Parathyroid adenoma (tissue), 2 donors: Measurements from ENCODE around the gene NR4A1.
A peak's percentile ranks its signal among the peaks of the same experiment; 100 is the strongest.

Experiments
- H2AFZ ChIP-seq: fragments of 300-600 bp; sonication (generic); one replicate; pipeline ENCODE4 v1.7.0; 2017; ENCODE audit warnings: antibody characterized with exemption, mild to moderate bottlenecking
- H3K27ac ChIP-seq: fragments of 300-600 bp; sonication (generic); one replicate; pipeline ENCODE4 v1.7.0; 2017
- H3K27me3 ChIP-seq: fragments of 300-600 bp; sonication (generic); one replicate; pipeline ENCODE4 v1.7.0; 2017; ENCODE audit warnings: low read length; ENCODE audit not compliant: control insufficient read depth, insufficient read depth
- H3K36me3 ChIP-seq: fragments of 300-600 bp; sonication (generic); one replicate; pipeline ENCODE4 v1.7.0; 2017; ENCODE audit warnings: low read length; ENCODE audit not compliant: control insufficient read depth, insufficient read depth
- H3K4me1 ChIP-seq: fragments of 300-600 bp; sonication (generic); one replicate; pipeline ENCODE4 v1.7.0; 2017; ENCODE audit warnings: control low read depth
- H3K4me2 ChIP-seq: fragments of 300-600 bp; sonication (generic); one replicate; pipeline ENCODE4 v1.7.0; 2017; ENCODE audit warnings: low read length
- H3K4me3 ChIP-seq: fragments of 300-600 bp; sonication (generic); one replicate; pipeline ENCODE4 v1.7.0; 2017; ENCODE audit warnings: low read depth, low read length
- H3K79me2 ChIP-seq: fragments of 300-600 bp; sonication (generic); one replicate; pipeline ENCODE4 v1.7.0; 2017; ENCODE audit warnings: control low read depth
- H3K9ac ChIP-seq: fragments of 300-600 bp; sonication (generic); one replicate; pipeline ENCODE4 v1.7.0; 2017; ENCODE audit warnings: mild to moderate bottlenecking
- H3K9me3 ChIP-seq: fragments of 300-600 bp; sonication (generic); one replicate; pipeline ENCODE4 v1.7.0; 2017; ENCODE audit warnings: low read length; ENCODE audit not compliant: control insufficient read depth
- TF ChIP-seq, protein P1 (sequence below): fragments of 300-600 bp; sonication (generic); IDR thresholded peaks from one replicate; pipeline ENCODE4 v1.7.0; 2017; ENCODE audit warnings: antibody characterized with exemption, mild to moderate bottlenecking
- donor health status: primary hyperparathyroidism.

Gene NR4A1

DNA sequence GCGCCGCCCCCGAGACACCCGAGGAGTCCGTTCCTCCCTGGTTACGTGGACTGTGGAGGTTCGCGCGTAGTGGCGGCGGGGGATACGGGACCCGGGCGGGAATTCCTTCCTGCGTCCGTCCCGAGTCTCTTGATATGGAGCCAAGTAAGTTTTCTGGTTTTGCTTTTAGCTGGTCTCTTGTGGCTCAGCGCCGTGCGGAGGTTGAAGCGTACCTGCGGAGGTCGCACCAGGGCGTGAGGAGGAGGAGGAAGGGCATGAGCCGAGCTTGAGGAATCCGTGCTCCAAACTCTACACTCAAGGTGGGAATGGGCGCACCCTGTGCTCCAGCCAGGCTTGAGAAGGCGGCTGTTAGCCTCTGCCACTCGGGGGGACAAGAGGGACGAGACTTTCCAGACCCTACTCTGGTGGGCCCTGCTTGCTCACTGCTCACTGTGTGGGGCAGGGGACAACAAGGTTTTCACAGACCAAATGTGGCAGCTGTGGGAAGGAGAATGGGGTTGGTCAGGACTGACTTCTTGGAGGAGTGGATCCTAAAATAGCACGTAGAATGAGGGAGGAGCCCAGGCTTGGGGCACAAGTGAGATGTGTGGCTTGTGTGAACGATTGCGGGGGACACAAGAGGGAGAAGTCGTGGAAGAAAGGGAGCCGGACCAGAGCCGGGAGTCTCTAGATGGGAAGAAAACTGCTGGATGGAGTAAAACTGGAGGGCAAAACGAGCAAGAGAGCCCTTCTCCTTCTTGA is 19.1 kb downstream of the NR4A1 start:
- peaks cover 11% of the 10 kb centered on the region for H3K4me1 ChIP-seq
- H3K9me3 ChIP-seq = no peaks in the 10 kb centered on the region
- H3K36me3 ChIP-seq = no peaks in the 10 kb centered on the region
- no peaks in the 10 kb centered on the region for H3K27me3 ChIP-seq
- peak overlapping the region; percentile 95 for H3K27ac ChIP-seq
- peaks cover 28% of the 10 kb centered on the region for H3K79me2 ChIP-seq
- peak overlapping the region; percentile 96 for H2AFZ ChIP-seq
- H3K4me3 ChIP-seq = peak overlapping the region; percentile 96
- peak overlapping the region; percentile 68 for H3K9ac ChIP-seq
- TF ChIP-seq, protein P1, sequence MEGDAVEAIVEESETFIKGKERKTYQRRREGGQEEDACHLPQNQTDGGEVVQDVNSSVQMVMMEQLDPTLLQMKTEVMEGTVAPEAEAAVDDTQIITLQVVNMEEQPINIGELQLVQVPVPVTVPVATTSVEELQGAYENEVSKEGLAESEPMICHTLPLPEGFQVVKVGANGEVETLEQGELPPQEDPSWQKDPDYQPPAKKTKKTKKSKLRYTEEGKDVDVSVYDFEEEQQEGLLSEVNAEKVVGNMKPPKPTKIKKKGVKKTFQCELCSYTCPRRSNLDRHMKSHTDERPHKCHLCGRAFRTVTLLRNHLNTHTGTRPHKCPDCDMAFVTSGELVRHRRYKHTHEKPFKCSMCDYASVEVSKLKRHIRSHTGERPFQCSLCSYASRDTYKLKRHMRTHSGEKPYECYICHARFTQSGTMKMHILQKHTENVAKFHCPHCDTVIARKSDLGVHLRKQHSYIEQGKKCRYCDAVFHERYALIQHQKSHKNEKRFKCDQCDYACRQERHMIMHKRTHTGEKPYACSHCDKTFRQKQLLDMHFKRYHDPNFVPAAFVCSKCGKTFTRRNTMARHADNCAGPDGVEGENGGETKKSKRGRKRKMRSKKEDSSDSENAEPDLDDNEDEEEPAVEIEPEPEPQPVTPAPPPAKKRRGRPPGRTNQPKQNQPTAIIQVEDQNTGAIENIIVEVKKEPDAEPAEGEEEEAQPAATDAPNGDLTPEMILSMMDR = no peak
- peak overlapping the region; percentile 76 for H3K4me2 ChIP-seq

- peaks cover 28% of the 10 kb centered on the region for H3K79me2 ChIP-seq
- TF ChIP-seq, protein P1 = no peak
- no peak overlapping the region for H3K27ac ChIP-seq
- no peak overlapping the region for H2AFZ ChIP-seq
- no peaks in the 10 kb centered on the region for H3K36me3 ChIP-seq
- H3K4me1 ChIP-seq = peaks cover 11% of the 10 kb centered on the region
- H3K9me3 ChIP-seq = no peaks in the 10 kb centered on the region
- H3K4me2 ChIP-seq = no peak overlapping the region
- H3K4me3 ChIP-seq = no peak overlapping the region
- H3K9ac ChIP-seq = no peak overlapping the region
- H3K27me3 ChIP-seq = no peaks in the 10 kb centered on the region
These were observed 22.5 kb downstream of the NR4A1 start for GRCh38 chr12:52073531-52074381.

GRCh38 chr12:52074971-52075724 is 23.9 kb downstream of the NR4A1 start:
- TF ChIP-seq, protein P1 = no peak
- peaks cover 19% of the 10 kb centered on the region for H3K79me2 ChIP-seq
- H3K4me1 ChIP-seq = peaks cover 7% of the 10 kb centered on the region
- no peak overlapping the region for H3K27ac ChIP-seq
- no peak overlapping the region for H3K4me3 ChIP-seq
- H3K9ac ChIP-seq = no peak overlapping the region
- H3K36me3 ChIP-seq = no peaks in the 10 kb centered on the region
- H3K9me3 ChIP-seq = no peaks in the 10 kb centered on the region
- no peak overlapping the region for H2AFZ ChIP-seq
- H3K27me3 ChIP-seq = no peaks in the 10 kb centered on the region
- H3K4me2 ChIP-seq = no peak overlapping the region

- Histone ChIP-seq H3K36me3 (no peaks in the 10 kb centered on the region), H3K27me3 (no peaks in the 10 kb centered on the region), H3K4me3 (no peak overlapping the region), H3K4me1 (peaks cover 11% of the 10 kb centered on the region), H3K79me2 (peaks cover 15% of the 10 kb centered on the region), H2AFZ (no peak overlapping the region), H3K27ac (no peak overlapping the region), H3K9me3 (no peaks in the 10 kb centered on the region), H3K4me2 (no peak overlapping the region), H3K9ac (no peak overlapping the region)
- TF ChIP-seq, protein P1 = no peak
These were observed 25.6 kb downstream of the NR4A1 start for GRCh38 chr12:52076811-52077210.
